DMS79 (cell line): ENCODE data around the gene EXOSC6.
"Not testable (repeated sequence)": the region's sequence is repeated elsewhere in the genome, so short reads cannot be mapped to it uniquely, and the experiment has no call there.

Experiments used
- DNase-seq: peaks from one replicate; lab custom pipeline; 2025; lab: John Stamatoyannopoulos, UW

EXOSC6 gene

DNA sequence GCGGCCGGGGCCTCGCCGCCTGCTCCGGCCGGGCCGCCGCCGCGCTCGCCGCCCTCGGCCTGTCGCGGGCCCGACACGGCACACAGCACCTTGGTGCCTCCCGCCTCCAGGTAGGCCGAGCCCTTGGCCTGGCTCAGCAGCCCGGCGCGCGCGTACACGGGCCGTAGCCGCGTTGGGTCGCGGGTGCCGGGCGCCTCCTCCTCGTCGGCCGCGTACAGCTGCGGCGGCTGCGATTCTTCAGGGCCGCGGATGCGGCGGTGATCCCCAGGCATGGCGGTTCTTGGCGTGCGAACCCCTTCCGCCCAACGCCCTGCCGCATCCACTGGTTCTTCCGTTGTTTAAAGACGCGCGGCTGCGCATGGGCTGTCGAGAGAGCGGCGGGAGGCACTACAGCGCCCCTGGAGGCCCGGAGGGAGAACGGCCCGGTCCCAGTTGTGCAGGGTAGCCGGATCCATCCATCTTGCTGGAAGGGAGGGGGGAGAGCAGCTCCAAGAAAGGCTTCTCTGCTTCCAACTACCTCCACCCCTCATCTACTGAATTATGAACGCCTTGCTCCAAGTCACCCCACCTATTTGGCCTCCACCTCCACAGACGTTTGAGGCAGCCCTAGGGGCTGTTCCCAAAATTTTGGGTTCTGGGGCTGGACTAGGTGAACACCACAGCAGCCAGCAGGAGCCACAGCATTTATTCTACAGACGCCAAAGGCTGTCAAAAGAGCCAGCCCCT is at the start of gene EXOSC6:
Gene EXOSC6 (minus strand): TSS at position 312 of the 726 bp plus-strand sequence. CDS start 40 bp downstream, at position 272.
- peak; percentile 66 for DNase-seq

DNA sequence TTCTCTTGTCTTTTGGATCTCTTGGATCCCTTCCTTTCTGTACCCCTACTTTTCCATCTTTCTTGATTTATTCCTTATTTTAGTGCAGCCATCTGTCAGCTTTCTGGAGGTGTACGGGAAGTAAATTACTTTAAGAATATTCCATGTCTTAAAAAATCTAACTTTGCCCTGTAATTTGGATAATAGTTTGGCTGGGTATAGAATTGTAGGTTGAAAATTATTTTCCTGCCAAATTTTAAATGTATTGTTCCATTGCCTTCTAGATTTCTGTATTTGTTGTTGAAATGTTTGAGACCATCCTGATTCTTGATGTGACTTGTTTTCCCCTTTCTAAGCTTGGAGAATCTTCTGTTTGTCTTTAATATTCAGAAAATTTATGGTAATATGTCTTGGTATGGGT is 49.4 kb upstream of the EXOSC6 start:
- no peak for DNase-seq

DNA sequence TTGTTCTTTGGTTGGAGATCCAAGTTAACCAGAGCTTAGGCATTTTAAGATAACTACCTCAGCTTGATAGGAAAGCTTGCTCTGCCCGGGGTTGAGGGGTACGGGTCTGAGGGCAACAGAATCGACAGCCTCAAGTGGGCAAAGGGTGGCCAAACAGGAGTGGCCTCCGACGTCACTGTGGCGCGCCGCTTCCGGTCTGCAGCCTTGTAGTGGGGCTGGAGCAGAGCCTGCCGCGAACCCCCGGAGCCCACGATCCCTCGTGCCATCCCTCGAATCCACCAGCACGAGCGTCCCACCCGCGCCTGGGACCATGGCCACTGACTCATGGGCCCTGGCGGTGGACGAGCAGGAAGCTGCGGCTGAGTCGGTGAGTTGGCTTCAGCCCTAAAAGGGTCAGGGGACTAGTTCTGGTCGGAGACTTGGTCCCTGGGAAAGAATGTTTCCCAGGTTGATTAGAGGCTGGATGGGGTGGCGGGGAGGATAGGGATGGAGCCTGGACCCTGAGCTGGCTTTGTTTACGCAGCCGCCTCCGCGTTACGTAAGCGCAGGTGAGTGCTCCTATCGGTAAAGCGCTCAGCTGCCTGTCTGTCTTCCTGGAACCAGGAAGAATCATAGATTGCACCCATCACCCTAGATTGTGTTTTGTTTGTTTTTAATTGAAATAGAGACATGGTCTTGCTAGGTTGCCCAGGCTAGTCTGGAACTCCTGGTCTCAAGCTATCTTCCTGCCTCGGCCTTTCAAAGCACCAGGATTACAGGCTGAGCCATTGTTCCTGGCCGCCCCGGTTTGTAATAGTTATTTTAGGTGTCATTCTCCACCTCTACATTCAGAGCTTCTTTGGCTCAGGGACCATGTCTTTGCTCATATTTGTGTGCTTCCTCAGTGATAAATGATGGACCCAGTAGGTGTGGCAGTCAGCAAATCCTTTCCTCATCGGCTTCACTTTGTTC is 47.5 kb upstream of the EXOSC6 start, which contains the start of gene DDX19B:
Gene DDX19B (plus strand): TSS at position 199 of the 951 bp plus-strand sequence. CDS start 112 bp downstream, at position 311.
- peak; percentile 2 for DNase-seq

DNA sequence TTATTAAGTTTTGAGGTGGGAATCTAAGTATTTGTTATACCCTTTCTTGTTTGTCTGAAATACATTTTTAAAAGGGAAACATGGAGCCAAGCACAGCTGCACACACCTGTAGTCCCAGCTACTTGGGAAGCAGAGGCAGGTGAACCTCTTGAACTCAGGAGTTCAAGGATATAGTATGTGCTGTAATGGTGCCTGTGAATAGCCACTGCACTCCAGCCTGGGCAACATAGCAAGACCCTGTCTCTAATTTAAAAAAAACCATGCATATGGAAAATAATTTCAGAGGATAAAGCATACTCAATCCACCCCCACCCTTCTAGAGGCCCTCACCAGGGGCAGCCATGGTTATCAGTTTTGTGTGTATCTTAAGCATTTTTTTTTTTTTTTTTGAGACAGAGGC is 43.9 kb upstream of the EXOSC6 start:
- DNase-seq = no peak

DNA sequence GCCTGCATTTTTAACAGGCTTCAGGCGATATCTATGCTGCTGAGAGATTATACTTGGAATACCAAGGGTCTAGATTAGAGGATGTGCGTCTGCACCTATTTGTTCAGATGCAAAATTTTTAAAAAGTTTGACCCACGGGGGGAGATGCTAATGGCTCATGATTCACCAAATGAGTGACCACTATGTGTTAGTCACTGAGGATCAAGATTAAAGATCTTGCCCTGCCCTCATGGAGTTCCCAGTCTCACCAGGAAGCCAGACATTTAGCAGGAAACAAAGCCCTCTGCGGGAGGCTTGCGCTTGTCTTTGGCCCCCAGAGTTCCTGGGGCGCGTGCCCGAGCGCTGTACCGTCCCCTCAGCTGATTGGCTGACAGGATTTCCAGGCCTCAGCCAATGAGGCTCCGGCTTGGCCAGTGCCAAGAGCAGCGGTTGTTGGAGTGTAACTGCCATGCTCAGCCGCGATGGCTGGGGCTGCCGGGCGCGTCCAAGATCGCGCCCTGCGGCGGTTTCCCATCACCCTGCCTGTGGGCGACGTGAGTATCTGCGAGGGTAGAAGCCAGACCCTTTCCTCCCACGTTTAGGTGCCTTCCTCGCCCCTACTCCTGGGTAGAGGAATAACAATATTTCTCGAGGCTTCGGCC is 42.8 kb upstream of the EXOSC6 start:
- no peak for DNase-seq

DNA sequence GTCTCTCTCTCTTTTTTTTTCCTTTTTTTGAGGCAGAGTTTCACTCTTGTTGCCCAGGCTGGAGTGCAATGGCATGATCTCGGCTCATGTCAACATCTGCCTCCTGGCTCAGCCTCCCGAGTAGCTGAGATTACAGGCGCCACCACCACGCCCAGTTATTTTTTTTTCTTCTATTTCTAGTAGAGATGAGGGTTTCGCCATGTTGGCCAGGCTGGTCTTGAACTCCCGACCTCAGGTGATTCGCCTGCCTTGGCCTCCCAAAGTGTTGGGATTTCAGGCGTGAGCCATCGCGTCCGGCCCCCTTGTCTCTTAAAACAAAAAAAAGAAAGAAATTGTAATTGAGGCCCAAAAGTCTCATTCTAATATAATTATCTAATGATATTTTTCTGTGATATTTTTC is 40.4 kb upstream of the EXOSC6 start:
- DNase-seq = not testable (repeated sequence)

DNA sequence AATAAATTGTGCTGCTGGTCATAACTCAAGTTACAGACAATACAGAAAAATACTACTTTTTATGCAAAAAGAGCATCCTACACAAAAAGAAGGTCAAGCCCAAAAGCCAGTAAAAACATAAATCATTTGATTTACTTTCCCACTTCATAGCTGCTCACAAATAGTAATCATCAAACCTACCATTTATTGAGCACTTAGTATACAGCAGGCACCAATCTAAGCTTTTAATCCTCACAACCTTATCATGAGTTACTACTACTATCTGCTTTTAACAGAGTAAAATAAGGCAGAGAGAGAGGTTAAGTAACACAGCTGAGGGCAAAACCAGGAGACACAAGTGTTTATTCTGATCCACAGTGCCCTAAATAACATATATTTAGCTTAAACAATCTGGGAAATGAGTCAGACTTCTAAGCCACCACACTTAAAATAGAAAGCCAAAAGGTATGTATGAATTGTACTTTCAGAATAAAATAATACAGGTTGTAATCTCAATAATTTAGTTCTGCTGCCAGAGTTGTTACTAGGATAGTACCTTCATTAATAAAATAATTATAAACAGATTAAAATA is 39.3 kb upstream of the EXOSC6 start:
- DNase-seq = no peak

DNA sequence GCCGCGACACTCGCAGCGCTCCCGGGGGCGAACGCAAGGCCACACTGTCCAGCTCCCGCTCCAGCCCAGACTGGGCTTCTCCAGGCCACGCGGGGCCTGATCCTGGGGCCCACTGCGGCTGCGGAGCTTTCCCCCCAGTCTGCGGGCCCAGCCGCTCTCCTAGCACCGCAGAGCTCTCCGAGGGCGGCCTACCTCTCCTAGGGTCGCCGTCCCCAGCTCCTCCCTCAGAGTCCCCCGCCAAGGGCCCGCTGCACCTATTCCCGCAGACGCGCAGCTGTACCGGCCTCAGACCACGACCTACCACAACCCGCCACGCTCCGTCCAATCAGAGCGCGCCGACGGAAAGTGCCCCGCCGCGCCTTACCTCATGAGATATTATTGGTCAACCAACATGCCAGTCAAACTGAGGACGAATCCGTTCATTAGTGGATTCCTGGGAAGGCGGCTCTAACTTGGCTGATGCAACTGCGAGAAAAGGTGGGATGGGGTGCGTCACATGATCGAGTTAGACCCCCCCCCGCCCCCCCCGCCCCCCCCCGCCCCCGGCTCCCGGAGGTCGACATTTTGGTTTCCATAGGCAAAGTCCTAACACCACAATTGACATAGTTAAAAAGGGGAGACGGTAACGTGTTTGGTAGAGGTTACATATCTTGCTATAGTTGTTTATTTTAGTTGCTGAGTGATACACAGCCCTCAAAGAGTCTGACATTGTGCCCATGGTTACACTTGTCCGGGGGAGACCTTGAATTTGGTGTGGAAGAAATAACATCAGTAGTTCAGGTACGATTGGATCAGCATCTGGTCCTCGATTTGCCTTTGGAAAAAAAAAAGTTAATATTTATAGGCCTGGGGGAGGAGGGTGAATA is 37.7 kb upstream of the EXOSC6 start, which contains the start of gene AARS1:
Gene AARS1 (minus strand): TSS at position 278 of the 866 bp plus-strand sequence. CDS start 6,743 bp downstream, outside the sequence.
- DNase-seq = peak; percentile 91

DNA sequence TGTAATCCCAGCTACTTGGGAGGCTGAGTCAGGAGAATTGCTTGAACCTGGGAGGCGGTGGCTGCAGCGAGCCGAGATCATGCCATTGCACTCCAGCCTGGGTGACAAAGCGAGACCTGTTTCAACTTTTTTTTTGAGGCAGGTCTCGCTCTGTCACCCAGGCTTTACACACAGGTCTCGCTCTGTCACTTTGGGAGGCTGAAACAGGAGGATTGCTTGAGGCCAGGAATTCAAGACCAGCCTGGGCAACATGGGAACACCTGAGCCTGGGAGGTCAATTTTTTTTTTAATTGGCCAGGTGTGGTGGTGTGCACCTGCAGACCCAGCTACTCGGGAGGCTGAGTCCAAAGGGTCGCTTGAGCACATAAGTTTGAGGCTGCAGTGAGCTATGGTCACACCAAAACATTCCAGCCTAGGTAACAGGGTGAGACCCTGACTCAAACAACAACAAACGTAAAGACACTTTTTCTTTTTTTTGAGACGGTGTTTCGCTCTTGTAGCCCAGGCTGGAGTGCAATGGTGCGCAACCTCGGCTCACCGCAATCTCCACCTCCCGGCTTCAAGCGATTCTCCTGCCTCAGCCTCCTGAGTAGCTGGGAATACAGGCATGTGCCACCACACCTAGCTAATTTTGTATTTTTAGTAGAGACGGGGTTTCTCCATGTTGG is 35.7 kb upstream of the EXOSC6 start:
- DNase-seq = not testable (repeated sequence)

DNA sequence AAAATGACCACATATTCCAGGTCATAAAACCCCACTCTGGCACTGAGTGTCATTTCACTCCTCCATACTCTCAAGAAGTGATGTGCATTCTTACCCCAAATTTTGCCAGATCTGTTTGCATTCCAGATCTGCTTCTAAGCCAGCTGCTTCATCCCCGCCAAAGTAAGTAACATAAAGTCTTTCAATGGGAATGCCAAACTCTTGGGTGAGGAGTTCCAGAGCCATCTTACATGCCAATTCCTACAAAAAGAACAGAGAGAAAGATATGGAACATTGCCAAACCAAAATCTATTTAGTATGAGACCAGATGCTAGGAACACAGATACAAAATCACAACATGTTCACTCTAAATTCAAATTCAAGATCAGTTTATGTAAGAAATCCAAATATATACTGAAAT is 24.7 kb upstream of the EXOSC6 start:
- no peak for DNase-seq

DNA sequence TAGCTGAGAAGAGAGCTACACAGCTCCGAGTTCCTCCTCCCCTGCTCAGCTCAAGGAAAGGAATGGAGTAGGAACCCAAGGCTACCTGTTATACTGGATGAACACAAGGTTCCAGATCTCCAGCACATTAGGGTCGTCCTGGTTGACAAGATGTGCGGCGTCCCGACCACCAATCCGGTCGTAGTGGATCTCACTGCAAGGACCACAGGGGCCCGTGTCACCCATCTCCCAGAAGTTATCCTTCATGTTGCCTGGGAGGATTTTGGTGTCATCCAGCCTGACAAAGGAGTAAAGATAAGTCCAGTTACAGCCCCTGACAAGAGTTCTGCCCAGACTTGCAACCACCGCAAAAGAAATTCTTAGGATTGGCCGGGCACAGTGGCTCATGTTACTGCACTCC is 20.0 kb upstream of the EXOSC6 start:
- DNase-seq = no peak

DNA sequence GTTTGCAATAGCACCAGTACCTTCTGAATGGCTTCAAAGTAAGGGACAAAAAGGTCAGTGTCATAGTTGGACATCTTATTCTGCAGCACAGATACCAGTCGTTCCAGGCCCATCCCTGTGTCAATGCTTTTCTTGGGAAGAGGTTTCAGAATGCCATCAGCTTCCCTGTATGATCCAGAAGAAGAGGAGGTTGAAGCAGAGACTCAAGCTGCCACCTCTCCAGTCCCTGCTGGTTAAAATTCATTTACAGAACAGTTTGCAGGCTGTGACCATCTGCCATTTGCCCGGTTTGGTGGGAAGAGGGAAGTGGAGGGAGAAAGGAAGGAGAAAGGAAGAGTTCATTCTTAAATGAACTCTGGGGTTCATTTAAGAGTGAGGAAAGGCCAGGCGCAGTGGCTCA is 18.4 kb upstream of the EXOSC6 start:
- DNase-seq = no peak

DNA sequence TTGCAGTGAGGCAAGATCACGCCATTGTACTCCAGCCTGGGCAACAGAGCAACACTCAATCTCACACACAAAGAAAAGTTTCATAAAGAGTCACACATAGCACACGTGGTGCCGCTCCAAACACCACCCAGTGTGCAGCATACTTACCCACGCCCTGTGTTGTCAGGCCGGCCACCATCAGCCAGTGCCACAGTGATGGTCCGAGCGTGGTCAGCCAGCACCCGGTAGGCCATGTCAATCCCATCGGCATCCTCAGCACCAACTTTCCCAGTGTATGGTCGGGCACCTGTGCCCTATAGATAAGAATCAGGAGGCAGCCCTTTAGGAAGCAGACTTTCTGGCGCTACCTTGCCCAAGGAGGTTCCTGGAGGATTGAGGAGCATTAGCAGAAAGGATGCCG is 17.7 kb upstream of the EXOSC6 start:
- DNase-seq = no peak

DNA sequence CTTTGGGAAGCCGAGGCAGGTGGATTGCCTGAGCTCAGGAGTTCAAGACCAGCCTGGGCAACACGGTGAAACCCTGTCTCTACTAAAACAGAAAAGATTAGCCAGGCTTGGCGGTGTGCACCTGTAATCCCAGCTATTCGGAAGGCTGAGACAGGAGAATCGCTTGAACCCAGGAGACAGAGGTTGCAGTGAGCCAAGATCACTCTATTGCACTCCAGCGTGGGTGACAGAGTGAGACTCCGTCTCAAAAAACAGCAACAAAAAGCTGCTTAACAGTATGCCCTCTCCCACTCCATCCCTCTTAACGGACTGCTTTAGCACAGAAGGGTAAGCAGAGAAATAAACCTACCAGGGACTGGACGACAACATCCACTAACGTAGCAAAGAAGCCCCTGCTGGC is 16.2 kb upstream of the EXOSC6 start:
- DNase-seq = not testable (repeated sequence)

DNA sequence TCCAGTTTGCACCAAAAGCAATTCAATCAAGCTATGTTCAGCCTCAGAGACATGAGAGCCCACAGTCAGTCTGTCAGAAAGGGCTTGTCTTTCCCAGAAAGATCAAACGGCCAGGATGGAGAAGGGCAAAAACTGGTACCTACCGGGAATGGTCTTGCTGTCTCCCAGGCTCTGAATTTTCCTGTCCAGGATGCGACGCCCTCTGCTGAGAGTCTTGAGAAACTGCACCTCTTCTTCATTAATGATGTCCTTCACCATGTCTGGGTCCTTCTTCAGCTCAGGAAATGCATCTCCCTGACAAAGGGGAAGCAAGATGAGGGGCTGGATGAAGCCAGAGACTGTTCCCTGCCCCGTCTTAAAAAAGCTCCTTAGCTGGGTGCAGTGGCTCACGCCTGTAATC is 15.8 kb upstream of the EXOSC6 start:
- DNase-seq = no peak

DNA sequence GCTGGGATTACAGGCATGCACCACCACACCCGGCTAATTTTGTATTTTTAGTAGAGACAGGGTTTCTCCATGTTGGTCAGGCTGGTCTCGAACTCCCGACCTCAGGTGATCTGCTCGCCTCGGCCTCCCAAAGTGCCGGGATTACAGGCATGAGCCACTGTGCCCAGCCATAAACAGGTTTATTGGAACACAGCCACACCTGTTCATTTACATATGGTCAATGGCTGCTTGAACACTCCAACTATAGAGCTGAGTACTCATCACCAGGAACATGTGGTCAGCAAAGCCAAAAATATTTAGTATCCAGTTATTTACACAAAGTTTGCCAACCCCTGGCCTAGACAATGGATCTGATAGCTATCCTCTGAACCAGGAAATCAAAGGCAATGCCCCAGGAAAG is 8.2 kb upstream of the EXOSC6 start:
- not testable (repeated sequence) for DNase-seq

DNA sequence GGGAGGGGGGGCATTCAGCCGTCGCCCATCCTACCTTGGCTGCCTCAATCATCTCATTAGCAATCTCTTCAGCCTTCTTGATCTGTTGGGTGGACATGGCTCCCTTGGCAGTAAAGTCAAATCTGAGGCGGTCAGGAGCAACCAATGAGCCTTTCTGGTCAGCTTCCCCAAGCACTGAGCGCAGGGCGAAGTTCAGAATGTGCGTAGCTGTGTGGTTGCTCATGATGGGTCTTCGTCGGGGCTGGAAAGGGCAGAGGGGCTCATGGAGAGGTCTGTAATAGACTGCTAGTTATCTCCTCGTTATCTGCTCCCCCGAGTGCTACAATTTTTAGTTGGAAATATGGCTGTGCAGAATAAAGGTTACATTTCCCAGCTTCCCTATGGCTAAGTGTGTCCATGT is 7.2 kb upstream of the EXOSC6 start:
- DNase-seq = no peak

DNA sequence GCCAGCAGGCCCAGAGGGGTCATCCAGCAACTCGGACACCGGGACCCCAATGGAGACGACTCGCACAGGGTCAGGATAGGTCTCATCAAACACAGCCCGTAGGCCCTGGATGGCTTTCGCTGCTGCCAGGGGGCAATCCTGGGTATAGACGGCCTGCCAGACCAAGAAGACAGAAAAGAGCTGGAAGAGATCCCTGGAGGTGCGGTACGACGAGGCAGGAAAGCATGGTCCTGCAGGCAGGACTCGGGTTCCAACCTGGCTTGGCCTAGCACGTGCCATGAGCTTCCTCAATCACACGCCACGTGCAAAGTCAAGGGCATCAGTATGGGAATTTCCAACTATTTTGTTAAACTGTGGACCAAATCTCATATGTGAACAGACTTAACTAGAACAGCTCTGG is 6.3 kb upstream of the EXOSC6 start:
- no peak for DNase-seq

DNA sequence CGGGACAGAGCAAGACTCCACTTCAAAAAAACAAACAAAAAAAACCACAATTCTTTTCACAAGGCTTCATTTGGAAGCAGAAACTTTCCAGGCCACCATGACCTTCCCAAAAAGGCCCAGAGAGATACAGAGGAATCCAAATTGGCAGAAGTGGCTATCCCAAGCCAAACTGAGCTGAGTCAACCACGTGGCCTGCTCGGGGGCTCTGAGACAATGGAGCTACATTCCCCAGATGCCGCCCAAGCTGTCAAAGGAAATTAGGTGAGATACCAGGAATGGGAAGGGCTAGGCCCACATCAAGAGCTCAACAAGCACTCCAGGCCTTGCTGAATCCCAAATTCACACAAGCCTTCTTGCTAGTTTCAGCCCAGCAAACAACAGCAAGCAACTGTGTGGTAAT is 5.7 kb upstream of the EXOSC6 start:
- DNase-seq = no peak

DNA sequence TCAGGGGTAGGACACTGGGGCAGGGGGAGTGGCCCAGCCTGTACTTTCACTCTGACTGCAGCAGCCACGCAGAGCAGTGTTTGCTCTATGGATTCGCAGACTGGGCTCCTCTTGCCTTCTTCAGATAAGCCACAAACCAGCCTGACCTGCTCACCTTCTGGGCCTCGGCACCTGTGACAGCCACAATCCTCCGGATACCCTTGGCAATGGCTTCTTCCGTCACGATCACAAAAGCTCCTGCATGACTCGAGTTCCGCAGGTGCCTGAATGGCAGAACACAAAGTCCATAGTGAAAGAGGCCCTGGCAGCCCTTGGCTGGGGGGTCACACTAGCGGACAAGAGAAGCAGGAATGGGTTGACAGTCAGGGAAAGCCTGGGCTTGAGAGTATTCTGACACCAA is 3.8 kb upstream of the EXOSC6 start:
- no peak for DNase-seq

DNA sequence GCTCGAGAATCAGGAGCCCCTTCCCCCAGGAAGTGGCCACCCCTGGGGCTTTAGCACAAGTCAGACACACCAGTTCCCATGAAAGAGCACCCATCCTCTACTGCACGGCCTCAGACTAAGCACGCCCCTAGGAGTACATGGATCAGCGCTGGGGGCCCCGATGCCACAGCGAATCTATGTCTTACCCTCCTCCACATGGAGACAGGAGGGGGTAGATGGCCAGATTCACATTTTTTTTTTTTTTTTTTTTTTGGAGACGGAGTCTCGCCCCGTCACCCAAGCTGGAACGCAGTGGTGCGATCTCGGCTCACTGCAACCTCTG is 3.2 kb upstream of the EXOSC6 start:
- no peak for DNase-seq
